Fibroblast of the aortic adventitia (primary cell): Measurements from ENCODE around the gene STOM. TPM values are rescaled to one million over a fixed set of nuclear protein-coding genes. Genes with fewer than 3 reads are reported as not detected.

Experiments used
- DNase-seq: peaks from one replicate; pipeline ENCODE4 v3.0.0-alpha.2; 2010; ENCODE audit warnings: low read depth
- H3K4me3 ChIP-seq: 2 replicates; pipeline ENCODE4 v1.5.1; 2011; ENCODE audit warnings: low read depth, mild to moderate bottlenecking, control low read depth, low read length, moderate library complexity
- total RNA-seq: library from RNA; depleted of rRNA; stranded (reverse); fragments of >200 nt; gene quantifications from 2 replicates; pipeline ENCODE4 v1.2.3, GENCODE V29; 2012; ENCODE audit warnings: low replicate concordance
- TF ChIP-seq, protein P1 (sequence below): IDR thresholded peaks from 2 replicates; pipeline ENCODE4 v1.5.1; 2011; ENCODE audit warnings: mild to moderate bottlenecking, low read length, control low read depth, inconsistent platforms; ENCODE audit not compliant: insufficient read depth

The STOM gene
- total RNA-seq, 1 donor: 115 TPM

DNA sequence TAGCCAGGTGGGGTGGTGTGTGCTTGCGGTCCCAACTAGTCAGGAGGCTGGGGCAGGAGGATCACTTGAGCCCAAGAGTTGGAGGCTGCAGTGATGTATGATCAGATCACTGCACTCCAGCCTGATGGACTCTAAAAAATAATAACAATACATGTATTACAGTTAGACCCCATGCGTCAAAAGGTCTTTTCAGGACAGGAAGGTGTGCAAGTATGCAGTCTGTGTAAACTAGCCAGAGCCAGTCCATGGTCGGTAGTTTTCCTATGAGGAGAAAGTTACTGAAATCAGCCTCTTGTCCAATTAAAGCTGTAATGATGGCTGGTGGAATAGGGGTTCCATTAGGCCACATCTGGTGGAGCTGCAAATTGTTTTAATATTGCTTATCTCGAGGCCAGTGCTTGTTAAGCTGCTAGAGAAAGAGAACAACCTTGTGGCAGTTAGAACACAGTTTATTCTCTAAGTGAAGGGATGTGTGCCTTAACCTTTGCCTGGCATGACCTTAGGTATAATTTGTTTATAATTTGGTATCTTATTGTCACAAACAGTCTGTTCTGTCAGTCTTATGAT, 1.5 kb upstream of the STOM start:
- TF ChIP-seq, protein P1, sequence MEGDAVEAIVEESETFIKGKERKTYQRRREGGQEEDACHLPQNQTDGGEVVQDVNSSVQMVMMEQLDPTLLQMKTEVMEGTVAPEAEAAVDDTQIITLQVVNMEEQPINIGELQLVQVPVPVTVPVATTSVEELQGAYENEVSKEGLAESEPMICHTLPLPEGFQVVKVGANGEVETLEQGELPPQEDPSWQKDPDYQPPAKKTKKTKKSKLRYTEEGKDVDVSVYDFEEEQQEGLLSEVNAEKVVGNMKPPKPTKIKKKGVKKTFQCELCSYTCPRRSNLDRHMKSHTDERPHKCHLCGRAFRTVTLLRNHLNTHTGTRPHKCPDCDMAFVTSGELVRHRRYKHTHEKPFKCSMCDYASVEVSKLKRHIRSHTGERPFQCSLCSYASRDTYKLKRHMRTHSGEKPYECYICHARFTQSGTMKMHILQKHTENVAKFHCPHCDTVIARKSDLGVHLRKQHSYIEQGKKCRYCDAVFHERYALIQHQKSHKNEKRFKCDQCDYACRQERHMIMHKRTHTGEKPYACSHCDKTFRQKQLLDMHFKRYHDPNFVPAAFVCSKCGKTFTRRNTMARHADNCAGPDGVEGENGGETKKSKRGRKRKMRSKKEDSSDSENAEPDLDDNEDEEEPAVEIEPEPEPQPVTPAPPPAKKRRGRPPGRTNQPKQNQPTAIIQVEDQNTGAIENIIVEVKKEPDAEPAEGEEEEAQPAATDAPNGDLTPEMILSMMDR: no peak
- DNase-seq: no peak
- H3K4me3 ChIP-seq: no peak overlapping the region

DNA sequence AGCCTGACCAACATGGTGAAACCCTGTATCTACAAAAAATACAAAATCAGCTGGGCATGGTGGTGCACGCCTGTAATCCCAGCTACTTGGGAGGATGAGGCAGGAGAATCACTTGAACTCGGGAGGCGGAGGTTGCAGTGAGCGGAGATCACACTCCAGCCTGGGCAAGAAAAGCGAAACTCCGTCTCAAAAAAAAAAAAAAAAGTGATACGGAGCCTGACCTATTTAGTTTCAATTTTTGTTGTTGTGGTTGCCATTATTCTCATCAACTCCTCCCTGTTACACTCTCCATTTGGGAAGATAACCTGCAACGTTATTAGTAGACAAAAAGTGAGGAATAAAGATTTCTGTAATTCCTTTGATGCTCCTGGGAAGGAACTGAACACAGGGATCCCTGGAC, 1.3 kb downstream of the STOM start:
- DNase-seq: peak; percentile 31
- H3K4me3 ChIP-seq: peak overlapping the region; percentile 80
- TF ChIP-seq, protein P1: no peak

DNA sequence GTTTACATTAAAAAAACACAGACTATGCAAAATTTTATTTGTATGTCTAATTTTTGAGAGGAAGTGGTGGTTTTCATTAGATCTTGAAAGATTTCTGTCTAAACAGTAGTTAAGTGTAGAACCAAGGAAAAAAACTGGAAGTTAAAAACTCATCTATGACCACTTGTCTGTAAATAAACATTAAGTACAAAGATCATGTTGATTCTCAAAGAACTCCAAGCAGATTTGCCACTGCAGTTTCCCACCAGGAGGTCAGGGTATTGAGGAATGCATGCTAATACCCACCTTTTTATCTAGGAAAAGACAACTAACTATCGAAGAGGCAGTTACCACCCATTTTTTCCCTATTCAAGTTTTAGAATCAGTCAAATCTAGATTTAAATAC, 1.9 kb downstream of the STOM start:
- TF ChIP-seq, protein P1: no peak
- no peak for DNase-seq
- peak overlapping the region; percentile 80 for H3K4me3 ChIP-seq

DNA sequence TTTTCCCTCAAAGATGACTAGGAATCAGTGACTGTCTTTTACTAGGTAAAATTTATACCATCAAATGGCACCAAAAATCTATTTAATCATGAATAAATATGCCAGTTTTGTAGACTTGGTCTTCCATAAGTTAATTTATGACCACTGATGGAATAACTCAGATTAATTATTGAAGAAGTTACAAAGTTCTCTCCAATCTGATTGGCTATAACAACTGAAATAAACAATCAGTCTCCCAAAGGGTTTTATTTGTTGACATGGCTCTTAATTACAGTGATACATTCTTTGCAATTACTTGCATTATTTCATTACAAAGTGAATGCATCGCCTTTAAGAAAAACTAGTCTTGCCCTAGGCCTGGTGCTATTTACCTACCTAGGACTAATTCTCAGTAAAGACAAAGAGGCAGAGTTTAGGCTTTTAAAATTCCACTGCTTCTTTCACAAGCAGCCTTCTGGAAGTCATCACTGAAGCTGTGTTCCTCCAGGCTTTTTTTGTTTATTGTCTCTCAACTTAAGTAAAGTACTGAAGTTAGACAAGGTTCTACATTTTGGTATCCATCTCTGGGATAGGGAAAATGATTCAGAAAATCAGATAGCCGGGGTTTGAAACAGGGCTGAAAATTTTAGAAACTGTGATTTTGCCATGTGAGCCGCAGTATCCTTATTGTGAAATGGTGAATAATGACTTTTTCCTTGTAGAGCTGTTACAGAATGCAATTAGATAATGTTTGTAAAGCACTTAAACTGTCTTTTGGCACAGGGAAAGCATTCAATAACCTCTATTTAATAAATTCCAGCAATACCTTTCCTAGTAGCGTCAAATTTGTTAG, 2.5 kb downstream of the STOM start:
- TF ChIP-seq, protein P1: no peak
- H3K4me3 ChIP-seq: peak overlapping the region; percentile 80
- peak; percentile 46 for DNase-seq

DNA sequence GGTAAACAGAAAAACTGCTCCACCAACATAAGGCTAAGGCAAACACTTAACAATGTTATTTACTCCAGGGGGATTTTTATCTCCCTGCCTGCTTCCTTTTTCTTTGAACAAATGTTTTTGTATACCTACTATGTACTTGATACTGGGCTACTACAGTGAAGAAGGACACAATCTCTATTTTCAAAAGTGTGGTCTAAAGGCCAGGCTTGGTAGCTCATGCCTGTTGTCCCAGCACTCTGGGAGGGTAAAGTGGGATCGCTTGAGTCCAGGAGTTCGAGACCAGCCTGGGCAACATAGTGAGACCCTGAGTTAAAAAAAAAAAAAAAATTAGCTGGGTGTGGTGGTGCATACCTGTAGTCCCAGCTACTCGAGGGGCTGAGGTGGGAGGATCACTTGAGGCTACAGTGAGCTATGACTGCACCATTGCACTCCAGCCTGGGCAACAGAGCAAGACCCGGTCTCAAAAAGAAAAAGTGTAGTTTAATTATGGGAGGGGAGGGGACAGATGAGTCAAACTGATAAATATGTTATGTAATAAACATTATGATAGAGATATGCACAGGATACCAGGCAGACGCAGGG, 3.3 kb downstream of the STOM start:
- no peak overlapping the region for H3K4me3 ChIP-seq
- TF ChIP-seq, protein P1: no peak
- no peak for DNase-seq

DNA sequence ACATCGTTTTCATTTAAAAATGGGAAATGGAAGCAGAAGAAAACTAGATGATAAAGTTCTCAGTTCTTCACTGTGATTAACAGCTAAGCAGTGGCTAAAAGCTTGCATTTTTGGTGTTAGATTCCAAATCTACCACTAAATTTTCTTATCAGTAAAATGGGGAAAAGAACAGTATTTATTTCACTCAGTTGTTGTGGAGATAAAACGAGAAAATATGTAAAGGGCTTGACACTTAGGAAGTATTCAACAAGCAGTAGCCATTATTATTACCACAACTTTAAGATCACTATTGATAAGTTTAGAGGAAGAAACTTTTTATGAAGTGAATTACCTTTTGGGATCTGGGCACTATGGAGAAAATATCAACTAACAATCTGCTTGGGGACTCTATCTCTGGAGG, 4.5 kb downstream of the STOM start:
- DNase-seq: no peak
- TF ChIP-seq, protein P1: no peak
- no peak overlapping the region for H3K4me3 ChIP-seq
